B cell (primary cell): ENCODE results near the gene RAD51B.

Experiments used
- CTCF ChIP-seq: fragments of 200-600 bp; IDR thresholded peaks from one replicate; pipeline ENCODE4 v1.8.0; 2022; ENCODE audit warnings: antibody characterized with exemption, mild to moderate bottlenecking
- EZH2 ChIP-seq: IDR thresholded peaks from 2 replicates; pipeline ENCODE4 v1.6.1; 2012; ENCODE audit warnings: borderline replicate concordance, low read depth, mild to moderate bottlenecking, moderate library complexity, low read length; ENCODE audit not compliant: insufficient read depth, poor library complexity, severe bottlenecking

- TF ChIP-seq CTCF (no peak), EZH2 (no peak)
Measured at GRCh38 chr14:68320495-68320894, 500.9 kb downstream of the RAD51B start.
